SK-N-SH (cell line): ENCODE measurements around the gene ERGIC2.

Experiments
- JUND ChIP-seq: IDR thresholded peaks from 2 replicates; pipeline ENCODE4 v1.4.0; 2012
- MXI1 ChIP-seq: IDR thresholded peaks from 2 replicates; pipeline ENCODE4 v1.6.1; 2012; ENCODE audit warnings: mild to moderate bottlenecking, low read depth, low read length, improper control_type of control experiment
- NRF1 ChIP-seq: IDR thresholded peaks from 2 replicates; pipeline ENCODE4 v1.6.1; 2012; ENCODE audit warnings: low read depth, mild to moderate bottlenecking, low read length
- TAF1 ChIP-seq: IDR thresholded peaks from 2 replicates; pipeline ENCODE4 v1.6.1; 2012; ENCODE audit warnings: low read depth, mild to moderate bottlenecking, low read length, moderate library complexity, borderline replicate concordance
- TF ChIP-seq, protein P1 (sequence below): fragments of 200-600 bp; sonication (generic); IDR thresholded peaks from 2 replicates; pipeline ENCODE4 v1.6.1; 2017; ENCODE audit warnings: antibody characterized with exemption, mild to moderate bottlenecking, moderate library complexity
- TF ChIP-seq, protein P2 (sequence below): fragments of 150-350 bp; IDR thresholded peaks from 2 replicates; pipeline ENCODE4 v1.6.1; 2017; ENCODE audit warnings: antibody characterized with exemption, low read length, low read depth, borderline replicate concordance

DNA sequence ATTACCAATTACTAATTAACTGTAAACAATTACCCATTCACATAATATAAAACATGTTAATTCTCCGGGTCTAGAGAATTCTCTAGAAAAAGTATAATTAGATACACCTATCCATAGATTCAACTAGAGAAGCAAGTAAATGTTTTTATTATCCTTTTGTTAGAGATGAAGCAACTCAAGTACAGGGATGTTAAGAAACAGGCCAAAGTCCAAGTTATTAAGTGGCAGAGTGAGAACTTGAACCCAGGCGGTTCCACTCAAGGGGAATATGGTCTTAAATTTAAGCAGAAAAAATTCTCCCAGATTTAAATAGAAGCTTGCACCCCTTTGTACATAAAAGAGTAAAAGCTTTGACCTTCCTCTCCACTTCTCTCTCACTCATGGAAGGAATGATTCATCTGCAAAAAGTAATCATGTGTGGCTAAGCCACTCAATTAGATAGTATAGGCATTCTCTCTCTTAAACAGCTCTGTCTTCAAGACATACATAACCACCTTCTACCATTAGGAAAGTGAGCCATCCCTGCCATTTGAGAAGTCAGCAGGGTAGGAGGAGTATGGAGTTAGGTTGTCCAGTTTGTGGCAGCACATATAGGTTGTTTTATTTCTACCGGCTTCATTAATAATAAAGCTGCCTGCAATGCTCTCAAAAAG is 34.1 kb downstream of the ERGIC2 start:
- TF ChIP-seq, protein P1, sequence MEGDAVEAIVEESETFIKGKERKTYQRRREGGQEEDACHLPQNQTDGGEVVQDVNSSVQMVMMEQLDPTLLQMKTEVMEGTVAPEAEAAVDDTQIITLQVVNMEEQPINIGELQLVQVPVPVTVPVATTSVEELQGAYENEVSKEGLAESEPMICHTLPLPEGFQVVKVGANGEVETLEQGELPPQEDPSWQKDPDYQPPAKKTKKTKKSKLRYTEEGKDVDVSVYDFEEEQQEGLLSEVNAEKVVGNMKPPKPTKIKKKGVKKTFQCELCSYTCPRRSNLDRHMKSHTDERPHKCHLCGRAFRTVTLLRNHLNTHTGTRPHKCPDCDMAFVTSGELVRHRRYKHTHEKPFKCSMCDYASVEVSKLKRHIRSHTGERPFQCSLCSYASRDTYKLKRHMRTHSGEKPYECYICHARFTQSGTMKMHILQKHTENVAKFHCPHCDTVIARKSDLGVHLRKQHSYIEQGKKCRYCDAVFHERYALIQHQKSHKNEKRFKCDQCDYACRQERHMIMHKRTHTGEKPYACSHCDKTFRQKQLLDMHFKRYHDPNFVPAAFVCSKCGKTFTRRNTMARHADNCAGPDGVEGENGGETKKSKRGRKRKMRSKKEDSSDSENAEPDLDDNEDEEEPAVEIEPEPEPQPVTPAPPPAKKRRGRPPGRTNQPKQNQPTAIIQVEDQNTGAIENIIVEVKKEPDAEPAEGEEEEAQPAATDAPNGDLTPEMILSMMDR = no peak
- no peak for TF ChIP-seq NRF1
- TF ChIP-seq TAF1 = no peak
- TF ChIP-seq, protein P2, sequence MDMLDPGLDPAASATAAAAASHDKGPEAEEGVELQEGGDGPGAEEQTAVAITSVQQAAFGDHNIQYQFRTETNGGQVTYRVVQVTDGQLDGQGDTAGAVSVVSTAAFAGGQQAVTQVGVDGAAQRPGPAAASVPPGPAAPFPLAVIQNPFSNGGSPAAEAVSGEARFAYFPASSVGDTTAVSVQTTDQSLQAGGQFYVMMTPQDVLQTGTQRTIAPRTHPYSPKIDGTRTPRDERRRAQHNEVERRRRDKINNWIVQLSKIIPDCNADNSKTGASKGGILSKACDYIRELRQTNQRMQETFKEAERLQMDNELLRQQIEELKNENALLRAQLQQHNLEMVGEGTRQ = no peak
- no peak for TF ChIP-seq JUND
- TF ChIP-seq MXI1 = no peak
